ENCODE results near the gene TMEM92.

- TF ChIP-seq, protein P1, sequence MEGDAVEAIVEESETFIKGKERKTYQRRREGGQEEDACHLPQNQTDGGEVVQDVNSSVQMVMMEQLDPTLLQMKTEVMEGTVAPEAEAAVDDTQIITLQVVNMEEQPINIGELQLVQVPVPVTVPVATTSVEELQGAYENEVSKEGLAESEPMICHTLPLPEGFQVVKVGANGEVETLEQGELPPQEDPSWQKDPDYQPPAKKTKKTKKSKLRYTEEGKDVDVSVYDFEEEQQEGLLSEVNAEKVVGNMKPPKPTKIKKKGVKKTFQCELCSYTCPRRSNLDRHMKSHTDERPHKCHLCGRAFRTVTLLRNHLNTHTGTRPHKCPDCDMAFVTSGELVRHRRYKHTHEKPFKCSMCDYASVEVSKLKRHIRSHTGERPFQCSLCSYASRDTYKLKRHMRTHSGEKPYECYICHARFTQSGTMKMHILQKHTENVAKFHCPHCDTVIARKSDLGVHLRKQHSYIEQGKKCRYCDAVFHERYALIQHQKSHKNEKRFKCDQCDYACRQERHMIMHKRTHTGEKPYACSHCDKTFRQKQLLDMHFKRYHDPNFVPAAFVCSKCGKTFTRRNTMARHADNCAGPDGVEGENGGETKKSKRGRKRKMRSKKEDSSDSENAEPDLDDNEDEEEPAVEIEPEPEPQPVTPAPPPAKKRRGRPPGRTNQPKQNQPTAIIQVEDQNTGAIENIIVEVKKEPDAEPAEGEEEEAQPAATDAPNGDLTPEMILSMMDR (IDR thresholded peaks at IDR 0.05; ENCODE audit: low read depth, low read length): no peak
- no peak for TF ChIP-seq EZH2phosphoT487 (IDR thresholded peaks at IDR 0.05; ENCODE audit: low read depth)
Measured at GRCh38 chr17:50277357-50277754, 3.1 kb downstream of the TMEM92 start.

Measured in OCI-LY3 (cell line).